ENCODE results near the gene OR7A17.

OR7A17 gene

GRCh38 chr19:14886032-14886431 is at the start of gene OR7A17:
Gene OR7A17 (minus strand): TSS chr19:14886132. CDS start chr19:14881355, 4,777 bp downstream.
- DNase-seq: no peak
- TF ChIP-seq POLR2A (IDR thresholded peaks at IDR 0.05; ENCODE audit: low read length) (no peak), GATA1 (IDR thresholded peaks at IDR 0.05; ENCODE audit: low read depth, low read length) (no peak)

DNA sequence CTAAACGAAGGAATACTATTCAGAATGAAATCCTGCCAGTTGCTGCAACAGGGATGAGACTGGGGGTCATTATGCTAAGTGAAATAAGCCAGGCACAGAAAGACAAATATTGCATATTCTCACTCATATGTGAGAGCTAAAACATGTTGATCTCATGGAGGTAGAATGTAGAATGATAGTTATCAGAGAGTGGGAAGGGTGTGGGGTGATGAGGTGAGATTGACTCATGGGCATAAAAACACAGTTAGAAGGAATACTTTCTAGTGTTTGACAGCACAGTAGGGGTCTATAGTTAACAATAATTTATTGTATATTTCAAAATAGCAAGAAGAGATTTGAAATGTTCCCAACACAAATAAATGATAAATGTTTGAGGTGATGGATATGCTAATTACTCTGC is 47.6 kb upstream of the OR7A17 start:
- no peak for TF ChIP-seq POLR2A (IDR thresholded peaks at IDR 0.05; ENCODE audit: low read length)
- no peak for TF ChIP-seq GATA1 (IDR thresholded peaks at IDR 0.05; ENCODE audit: low read depth, low read length)
- DNase-seq: no peak

GRCh38 chr19:14916848-14917247 is 30.9 kb upstream of the OR7A17 start:
- no peak for TF ChIP-seq POLR2A (IDR thresholded peaks at IDR 0.05; ENCODE audit: low read length)
- DNase-seq: no peak

DNA sequence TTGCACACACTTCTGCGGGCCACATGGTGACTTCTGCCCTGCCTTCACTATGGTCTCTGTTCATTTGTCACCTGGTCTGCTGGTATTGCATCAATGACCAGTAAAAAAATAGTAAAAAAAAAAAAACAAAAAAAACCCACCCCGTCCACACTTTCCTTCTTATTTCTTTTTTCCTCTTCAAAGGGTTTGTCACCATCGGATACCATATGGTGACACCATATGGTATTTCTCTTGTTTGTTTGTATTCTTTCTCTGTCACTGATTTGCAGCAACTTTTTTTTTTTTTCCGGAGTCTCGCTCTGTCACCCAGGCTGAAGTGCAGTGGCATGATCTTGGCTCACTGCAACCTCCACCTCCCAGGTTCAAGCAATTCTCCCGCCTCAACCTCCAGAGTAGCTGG is 29.2 kb upstream of the OR7A17 start:
- no peak for DNase-seq
- TF ChIP-seq POLR2A (IDR thresholded peaks at IDR 0.05; ENCODE audit: low read length) (no peak), GATA1 (IDR thresholded peaks at IDR 0.05; ENCODE audit: low read depth, low read length) (no peak)

DNA sequence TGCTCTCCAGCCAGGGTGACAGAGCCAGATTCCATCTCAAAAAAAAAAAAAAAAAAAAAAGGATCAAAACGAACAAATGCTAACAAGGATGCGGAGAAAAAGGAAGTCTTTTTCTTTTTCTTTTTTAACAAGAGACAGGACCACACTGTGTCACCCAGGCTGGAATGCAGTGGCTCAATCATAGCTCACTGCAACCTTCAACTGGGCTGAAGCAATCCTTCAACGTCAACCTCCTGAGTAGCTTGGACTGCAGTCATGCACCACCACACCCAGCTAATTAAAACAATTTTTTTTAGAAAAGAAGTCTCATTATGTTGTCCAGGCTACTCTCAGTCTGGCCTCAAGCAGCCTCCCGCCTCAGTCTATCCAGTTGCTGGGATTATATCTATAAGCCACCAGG is 20.8 kb upstream of the OR7A17 start:
- TF ChIP-seq POLR2A (IDR thresholded peaks at IDR 0.05; ENCODE audit: low read length) (no peak), GATA1 (IDR thresholded peaks at IDR 0.05; ENCODE audit: low read depth, low read length) (no peak)
- DNase-seq: no peak

GRCh38 chr19:14901675-14902260 is 15.8 kb upstream of the OR7A17 start:
- TF ChIP-seq POLR2A (IDR thresholded peaks at IDR 0.05; ENCODE audit: low read length) (no peak), GATA1 (IDR thresholded peaks at IDR 0.05; ENCODE audit: low read depth, low read length) (no peak)
- DNase-seq: no peak

DNA sequence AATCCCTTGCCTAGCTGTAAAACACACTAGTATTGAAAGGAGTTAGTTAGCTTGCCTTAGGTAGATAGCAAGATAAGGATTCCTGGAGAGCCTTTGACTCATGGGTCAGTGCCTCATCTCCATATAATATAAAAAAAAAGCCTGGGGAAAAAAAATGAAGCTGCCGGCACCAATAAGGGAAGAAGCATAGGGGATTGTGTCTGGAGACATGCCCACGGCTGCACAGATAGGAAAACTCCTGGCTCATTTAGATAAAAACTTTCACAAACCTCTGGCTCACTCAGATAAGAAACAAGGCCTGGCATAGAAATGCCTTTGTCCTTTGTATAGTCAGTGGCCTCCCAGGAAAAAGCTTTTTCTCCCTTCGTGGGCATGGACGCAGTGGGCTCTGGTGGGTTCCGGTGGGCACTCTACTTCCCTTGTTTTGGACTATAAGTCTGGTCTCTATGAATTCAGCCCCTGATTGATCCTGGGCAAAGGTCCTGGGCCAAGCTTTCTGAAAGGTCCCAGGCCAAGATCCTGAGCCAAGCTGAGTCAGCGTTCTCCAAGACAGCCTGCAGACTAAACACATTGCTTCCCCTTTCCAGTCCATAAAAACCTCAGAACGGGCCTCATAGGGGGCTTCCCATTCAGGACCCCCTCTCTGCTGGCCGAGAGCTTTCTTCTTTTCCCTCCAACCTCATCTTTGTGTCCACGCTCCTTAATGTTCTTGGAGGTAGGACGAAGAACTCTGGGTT is 4.9 kb upstream of the OR7A17 start:
- DNase-seq: peak; percentile 86 to 90

DNA sequence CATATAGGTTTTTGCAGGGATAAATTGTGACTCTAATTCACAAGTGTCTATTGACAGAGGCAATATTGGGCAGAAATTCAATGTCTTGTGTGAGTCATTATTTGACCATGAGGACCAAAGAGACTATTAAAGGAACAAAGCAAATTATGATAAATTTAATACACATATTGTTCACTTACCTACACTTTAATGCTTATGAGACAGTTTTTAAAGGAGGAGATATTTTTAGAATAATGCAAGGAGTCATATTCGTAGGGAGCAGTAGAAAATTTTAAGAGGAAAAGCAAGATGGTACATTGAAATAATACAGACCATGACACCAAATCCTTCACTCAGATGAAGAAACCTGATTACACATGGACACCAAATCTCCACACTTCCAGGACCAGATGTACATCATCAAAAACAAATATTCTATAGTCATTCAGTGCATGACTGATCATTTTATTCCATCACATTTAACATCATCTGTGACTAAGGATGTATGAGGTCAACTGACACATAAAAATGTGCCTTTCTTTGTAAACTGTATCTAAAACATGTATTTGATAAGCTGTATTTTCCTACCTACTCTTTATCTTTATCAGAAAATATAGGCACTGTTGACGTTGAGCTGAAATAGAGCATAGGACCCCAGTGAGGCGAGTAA is 4.2 kb upstream of the OR7A17 start:
- TF ChIP-seq POLR2A (IDR thresholded peaks at IDR 0.05; ENCODE audit: low read length) (no peak), GATA1 (IDR thresholded peaks at IDR 0.05; ENCODE audit: low read depth, low read length) (no peak)
- DNase-seq: peak; percentile 69 to 73

More for the DNA sequence above, 4.9 kb upstream of the OR7A17 start:
- TF ChIP-seq POLR2A (IDR thresholded peaks at IDR 0.05; ENCODE audit: low read length) (no peak), GATA1 (IDR thresholded peaks at IDR 0.05; ENCODE audit: low read depth, low read length) (peak; percentile 77)

GRCh38 chr19:14871619-14872230 is 14.2 kb downstream of the OR7A17 start:
- TF ChIP-seq GATA1 (IDR thresholded peaks at IDR 0.05; ENCODE audit: low read depth, low read length) (no peak), POLR2A (IDR thresholded peaks at IDR 0.05; ENCODE audit: low read length) (no peak)
- DNase-seq: peak; percentile 31 to 52

- no peak for DNase-seq
- TF ChIP-seq GATA1 (IDR thresholded peaks at IDR 0.05; ENCODE audit: low read depth, low read length) (no peak), POLR2A (IDR thresholded peaks at IDR 0.05; ENCODE audit: low read length) (no peak)
These were observed 17.4 kb downstream of the OR7A17 start for GRCh38 chr19:14868497-14868896.

DNA sequence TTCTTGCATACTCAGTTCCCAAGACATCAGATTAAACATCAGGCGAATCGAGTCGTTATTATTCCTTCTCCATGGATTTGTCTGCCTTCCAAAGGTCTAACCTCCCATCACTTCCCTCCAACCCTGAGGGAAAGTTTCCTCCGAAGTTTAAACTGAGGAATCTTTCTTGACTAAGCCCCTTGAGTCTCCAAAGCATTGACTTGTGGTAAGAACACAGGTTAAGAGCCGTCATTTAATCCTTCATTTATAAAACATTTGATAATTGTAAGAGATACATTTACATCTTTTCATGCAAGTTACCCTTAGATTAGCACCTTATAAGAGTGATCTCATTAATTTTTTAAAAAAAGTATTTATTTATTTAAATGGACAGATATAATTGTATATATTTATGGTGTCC is 37.1 kb downstream of the OR7A17 start, which contains the start of gene OR7A10:
Gene OR7A10 (minus strand): TSS at position 101 of the 400 bp plus-strand sequence. CDS start 7,045 bp downstream, outside the sequence.
- TF ChIP-seq POLR2A (IDR thresholded peaks at IDR 0.05; ENCODE audit: low read length) (no peak), GATA1 (IDR thresholded peaks at IDR 0.05; ENCODE audit: low read depth, low read length) (no peak)
- no peak for DNase-seq

DNA sequence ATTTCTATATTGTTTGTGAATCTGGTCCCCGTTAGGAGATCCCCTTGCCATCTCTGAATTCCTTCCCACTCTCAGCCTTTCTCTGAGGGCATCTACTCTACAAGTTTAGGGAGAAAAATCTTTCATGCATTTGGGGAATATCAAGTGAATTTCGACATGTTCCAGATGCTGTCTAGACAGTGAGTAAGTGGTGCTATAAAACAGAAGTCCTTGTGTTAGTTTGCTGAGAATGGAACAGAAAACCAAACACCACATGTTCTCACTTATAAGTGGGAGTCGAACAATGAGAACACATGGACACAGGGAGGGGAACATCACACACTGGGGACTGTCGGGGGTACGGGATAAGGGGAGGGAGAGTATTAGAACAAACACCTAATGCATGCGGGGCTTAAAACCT is 42.4 kb downstream of the OR7A17 start:
- DNase-seq: no peak
- TF ChIP-seq GATA1 (IDR thresholded peaks at IDR 0.05; ENCODE audit: low read depth, low read length) (no peak), POLR2A (IDR thresholded peaks at IDR 0.05; ENCODE audit: low read length) (no peak)

DNA sequence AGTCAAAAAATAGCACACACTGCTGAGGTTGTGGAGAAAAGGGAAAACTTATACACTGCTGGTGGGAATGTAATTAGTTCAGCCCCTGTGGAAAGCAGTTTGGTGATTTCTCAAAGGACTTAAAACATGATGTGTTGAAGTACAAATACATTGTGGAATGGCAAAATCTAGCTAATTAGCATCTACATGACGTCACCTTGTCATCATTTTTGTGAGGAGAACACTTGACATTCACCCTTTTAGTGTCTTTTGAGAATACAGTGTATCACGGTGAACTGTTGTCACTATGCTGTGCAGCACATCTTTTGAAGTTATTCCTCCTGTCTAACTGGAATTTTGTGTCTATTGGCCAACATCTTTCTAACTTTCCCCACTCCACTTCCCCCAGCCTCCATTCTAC is 42.8 kb downstream of the OR7A17 start:
- no peak for DNase-seq
- TF ChIP-seq GATA1 (IDR thresholded peaks at IDR 0.05; ENCODE audit: low read depth, low read length) (no peak), POLR2A (IDR thresholded peaks at IDR 0.05; ENCODE audit: low read length) (no peak)

DNA sequence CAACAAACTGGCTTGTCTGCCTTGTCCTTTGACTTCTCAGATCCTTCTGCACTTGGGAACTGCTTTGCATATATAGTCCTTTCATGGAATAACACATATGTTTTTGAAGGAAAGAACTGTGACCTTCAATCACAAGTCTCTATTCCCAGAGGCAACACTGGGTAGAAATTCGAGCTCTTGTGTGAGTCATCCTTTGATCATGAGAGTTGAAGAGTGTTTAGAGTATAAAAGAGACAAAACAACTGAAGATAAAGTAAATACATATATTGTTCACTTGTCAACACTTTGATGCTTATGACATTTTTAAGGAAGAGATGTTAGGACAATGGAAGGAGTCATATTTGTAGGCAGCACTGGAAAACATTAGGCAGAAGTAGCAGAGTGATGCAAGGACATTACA is 45.7 kb downstream of the OR7A17 start:
- no peak for DNase-seq
- TF ChIP-seq GATA1 (IDR thresholded peaks at IDR 0.05; ENCODE audit: low read depth, low read length) (no peak), POLR2A (IDR thresholded peaks at IDR 0.05; ENCODE audit: low read length) (no peak)
